Renal cortical epithelial cell (primary cell): ENCODE measurements around the gene BRI3. TPM values are rescaled to one million over a fixed set of nuclear protein-coding genes. Genes with fewer than 3 reads are reported as not detected.

ENCODE experiments used
- DNase-seq: peaks from one replicate; pipeline ENCODE4 v3.0.0-alpha.2; 2011; ENCODE audit warnings: low read depth
- total RNA-seq: library from RNA; depleted of rRNA; stranded (reverse); fragments of >200 nt; gene quantifications from 2 replicates; pipeline ENCODE4 v1.2.3, GENCODE V29; 2014

Gene BRI3
- total RNA-seq, 1 donor from 2014 or later: 30.8 TPM

DNA sequence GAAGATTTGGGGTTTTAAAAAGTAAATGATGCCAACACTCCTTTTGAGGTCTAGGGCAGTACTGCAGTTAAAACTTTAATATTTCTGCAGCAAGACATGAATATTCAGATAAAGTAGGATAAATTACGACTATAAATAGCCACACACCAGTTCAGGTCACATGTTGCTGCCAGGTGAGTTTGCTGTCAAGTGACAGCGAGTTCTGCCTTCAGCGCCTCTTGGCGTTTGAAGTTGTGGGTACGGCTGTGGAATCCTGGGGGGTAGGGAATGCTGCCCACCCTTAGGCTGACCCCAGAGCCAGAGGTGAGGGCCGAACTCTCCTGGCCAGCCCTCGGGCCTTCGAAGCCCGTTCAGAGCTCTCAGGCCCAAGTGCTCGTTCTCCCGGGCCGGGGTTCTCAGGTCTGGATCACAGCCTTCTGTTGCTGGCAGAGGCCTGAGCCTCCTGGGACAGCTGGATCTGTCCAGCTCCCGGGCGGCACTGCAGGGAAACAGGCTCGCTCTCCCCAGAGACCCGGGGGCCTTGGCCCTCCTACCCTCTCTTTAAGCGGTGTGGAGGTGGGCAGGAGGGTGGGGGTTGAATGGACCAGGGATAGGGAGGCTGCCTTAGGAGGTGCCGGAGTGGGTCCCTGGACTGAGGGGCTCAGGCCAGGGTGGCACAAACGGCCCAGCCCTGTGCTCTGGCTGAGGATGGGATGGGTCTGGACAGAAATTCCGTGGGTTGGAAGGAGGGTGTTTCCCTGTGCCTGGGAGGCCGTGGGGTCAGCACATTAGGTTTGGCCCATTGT lies 5.4 kb downstream of the BRI3 start:
- DNase-seq: peak; percentile 33

GRCh38 chr7:98287486-98287959 lies 6.0 kb downstream of the BRI3 start:
- no peak for DNase-seq

DNA sequence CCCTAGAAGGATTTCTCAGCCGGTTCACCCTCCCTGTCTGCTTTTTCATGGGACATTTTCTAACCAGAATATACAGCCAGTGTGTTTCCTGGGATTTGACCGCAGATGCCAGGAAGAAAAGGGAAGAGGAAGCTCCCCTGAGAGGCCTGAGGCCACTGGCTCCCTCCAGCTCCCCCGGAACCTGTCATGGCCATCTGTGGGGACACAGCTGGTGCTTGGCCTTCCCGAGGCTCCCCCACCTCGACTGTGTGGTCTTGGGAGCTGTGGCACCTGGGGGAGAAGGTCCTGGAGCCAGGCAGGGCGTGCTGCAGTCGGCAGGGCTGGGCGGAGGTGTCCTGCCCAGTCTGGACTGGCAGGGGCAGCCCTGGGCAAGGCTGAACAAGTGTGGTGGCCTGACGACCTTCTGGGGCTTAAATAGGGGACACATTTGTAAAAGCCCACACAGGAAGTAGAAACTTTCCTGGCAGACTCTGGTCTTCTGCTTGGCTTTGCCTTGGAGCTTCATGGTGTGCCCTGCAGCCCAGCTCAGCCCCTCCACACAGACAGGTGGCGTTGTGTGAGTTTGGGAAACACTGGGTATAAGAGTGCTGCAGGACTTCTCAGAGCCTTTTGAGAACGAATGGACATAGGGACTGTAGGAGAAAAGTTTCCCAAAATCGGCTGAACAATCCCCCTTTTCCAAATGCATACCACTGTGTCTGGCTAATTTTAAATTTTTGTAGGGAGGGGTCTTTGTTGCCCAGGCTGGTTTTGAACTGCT lies 6.8 kb downstream of the BRI3 start:
- DNase-seq: no peak

- no peak for DNase-seq
Measured at GRCh38 chr7:98289333-98289875, 7.9 kb downstream of the BRI3 start.

GRCh38 chr7:98291717-98292116 lies 10.2 kb downstream of the BRI3 start:
- DNase-seq: no peak

DNA sequence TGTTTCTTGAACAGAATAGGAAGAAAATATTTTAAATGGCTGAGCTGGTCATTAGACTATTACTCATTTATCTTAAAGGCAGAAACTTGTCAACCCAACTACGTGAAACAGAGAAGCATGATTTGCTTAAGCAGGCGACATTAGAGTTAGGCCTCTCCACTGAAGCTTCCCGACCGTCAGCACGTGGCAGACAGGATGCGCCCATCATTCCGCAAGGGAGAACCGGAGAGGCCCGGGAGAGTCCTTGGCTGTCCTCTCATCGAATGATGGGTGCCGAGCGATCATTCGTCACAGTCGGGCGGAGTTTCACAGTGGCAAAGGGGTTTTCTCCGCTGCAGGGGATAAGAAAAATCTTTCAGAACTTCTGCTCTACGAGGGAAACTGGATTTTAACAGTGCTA lies 11.8 kb downstream of the BRI3 start:
- DNase-seq: no peak

DNA sequence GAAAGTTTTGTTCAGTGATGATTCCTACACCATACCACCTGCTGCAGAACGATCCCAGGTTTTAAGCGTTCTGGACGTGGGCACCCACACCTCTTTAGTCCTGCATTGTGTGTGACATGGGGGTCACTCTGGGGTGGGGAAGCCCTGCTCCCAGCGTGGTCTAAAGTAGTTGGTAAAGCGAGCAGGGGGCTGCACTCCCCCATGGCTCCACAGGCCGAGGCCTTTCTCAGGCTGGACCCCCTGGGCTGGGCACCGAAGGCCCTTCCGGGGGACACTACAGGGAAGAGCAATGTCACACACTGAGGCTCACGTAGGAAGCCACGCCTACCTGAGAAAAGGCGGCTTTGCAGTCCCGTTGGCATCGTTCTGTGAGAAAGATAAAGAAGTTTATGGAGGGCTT lies 12.3 kb downstream of the BRI3 start:
- DNase-seq: no peak

GRCh38 chr7:98294326-98294725 lies 12.8 kb downstream of the BRI3 start:
- DNase-seq: no peak

DNA sequence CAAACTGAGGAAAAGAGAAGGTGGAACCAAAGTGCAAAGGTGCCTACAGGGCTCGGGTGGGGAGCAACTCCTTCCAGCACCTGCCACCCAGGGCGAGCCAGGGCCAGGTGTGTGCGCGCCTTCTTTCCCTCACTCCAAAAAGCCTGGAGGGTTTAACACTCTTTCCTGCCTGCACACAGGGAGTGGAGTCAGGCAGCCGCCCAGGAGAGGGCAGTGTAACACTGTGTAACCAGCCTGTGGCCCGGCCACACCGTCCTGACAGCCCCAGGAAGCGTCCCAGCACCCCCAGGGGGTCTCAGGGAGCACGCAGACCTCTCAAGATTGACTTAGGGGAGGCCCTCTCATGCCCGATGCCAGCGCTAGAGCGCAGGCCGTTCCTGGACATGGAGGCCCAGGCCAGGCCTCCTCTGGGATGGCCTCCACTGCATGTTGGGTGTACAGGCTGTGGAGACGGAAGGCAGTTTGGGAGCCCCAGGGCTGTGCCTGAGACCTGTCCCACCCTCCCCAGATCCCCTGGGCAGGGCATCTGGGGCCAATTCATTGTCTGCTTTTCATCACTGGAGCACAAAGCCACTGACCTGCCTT lies 13.4 kb downstream of the BRI3 start:
- DNase-seq: peak; percentile 21

DNA sequence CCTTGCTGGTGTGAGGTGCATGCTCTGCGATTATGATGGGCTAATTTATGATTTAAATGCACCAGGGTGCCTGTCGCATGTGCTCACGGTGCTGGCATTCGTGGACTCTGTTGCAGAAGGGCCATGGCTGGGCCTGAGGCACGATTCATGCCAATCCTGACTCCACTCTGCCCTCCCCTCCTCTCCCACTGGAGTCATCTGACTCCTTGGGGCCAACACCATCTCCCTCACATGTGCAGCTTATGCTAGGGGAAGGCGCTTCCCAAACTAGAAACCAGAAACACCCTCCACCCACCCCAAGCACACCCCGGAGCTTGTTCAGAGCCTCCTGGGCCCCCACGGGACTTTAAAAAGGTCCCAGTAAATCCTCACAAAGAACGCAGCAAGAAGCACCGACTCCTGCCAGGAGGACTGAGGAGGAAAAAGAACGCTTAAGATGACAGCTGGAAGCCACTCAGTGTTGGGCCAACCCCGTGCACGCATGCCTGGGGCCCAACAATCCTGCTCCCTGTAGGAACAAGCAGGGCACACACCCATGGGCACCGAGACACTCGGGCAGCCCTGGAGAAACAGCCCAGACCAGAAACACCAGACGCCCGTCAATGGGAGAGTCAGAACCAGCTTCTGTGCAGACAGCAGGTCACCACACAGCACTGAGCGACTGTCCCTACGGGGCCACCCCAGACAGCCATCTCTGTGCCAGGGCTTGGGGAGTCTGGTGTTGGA lies 14.1 kb downstream of the BRI3 start:
- no peak for DNase-seq

DNA sequence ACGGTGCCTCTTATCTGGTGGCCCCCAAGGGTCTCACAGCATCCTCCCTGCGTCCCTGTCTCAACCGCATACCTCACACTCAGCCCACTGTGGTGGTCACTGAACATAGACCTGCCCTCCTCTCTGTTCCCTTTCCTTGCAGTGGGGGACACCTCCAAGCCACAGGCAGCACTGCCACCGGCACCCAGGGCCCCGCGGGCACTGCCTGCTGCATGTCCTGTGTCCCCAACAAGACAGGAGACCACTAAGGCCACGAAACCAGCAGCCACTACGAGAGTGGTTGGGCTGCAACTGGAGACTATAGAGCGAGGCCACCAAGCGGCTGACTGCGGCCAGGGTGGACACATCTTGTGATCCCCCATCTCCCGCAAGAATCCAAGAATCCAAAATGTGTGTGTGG lies 15.3 kb downstream of the BRI3 start:
- no peak for DNase-seq

GRCh38 chr7:98297626-98298286 lies 16.3 kb downstream of the BRI3 start:
- DNase-seq: no peak

DNA sequence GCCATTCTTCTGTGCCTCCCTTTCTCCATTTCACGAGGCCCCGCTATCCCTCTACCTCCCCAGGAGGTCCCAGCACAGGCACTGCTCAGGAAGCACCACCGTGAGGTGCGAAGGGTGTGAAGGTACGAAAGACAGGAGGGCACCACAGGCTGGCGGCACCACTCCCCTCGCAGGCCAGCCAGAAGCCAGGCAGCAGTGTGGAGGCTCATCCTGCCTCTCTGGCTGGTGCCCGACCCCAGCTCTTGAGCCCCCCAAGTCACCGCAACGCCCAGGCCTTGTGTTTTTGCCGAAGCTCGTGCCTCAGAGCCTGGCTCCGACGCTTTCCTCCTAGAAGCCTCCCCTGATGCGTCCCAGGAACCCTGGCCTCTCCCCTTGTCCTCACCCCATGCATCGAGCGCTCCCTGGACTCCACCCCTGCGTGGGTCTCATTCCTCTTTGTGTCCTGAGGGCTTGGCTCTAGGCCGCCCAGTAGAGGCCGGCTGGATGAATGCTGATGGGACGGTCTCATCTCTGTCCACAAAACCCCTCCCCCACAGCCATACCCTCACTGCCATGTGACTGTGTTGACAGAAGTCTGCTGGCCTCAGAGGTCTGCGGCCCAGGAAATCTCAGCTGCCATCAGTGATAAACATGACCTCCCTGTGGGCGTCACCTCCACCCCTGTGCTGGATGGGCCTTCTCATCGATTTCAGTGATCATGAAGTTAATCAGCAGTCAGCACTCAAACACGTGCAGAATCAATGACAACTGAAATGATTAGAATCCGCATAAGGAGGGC lies 19.3 kb downstream of the BRI3 start:
- no peak for DNase-seq

DNA sequence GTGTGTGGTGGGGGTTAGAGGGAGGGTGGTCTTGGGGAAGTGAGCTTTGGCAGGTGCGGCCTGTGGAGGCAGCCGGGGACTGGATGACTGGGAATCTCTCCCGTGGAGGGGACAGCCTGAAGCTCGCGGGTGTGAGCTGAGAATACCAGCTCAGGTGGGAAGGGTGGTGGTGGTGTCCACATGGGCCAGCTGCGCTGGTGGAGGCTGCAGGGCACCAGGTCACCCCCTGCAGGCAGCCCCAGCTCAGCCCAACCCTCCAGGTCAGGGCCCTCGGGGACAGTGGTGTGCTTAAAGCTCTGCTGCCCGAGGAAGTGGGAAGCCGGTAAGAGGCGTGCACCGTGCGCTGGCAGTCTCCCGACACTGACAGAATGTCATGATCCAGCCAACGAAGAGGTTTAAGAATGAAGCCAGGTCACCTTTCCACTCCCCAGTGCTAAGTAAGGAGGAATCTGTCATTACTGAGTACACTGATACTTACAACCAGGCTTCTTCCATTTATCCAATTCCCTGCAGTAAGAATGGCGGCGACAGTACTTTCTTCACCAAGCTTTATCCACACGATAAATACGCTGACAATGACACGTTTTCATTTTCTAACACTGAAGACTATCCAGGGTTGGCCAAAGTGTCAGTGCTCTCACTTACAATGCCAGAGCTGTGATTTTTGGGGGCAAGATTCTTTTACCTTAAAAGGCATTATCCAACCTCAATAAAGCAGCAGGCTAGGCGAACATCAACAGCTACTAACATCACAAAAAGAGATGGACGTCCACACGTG lies 20.4 kb downstream of the BRI3 start:
- DNase-seq: no peak

- DNase-seq: no peak
Measured at GRCh38 chr7:98303176-98303865, 21.8 kb downstream of the BRI3 start.

DNA sequence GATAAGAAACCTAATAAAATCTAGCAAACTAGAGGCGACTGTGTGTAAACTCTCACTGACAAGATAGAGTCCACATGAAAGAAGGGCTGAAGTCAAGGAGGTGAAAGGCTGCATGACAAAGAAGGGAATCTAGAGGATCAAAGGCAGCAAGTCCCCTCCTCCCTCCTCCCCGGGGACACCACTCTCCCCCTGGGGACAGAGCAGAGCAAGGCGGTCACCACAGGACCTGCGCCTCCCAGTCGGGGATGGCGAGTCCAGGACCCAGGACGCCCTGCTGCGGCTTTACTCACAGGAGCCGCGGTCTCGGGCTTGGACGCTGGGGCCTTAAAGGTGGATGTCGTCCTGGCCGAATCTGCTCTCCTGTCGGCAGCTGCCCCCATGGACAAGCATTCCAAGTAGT lies 22.4 kb downstream of the BRI3 start:
- no peak for DNase-seq

DNA sequence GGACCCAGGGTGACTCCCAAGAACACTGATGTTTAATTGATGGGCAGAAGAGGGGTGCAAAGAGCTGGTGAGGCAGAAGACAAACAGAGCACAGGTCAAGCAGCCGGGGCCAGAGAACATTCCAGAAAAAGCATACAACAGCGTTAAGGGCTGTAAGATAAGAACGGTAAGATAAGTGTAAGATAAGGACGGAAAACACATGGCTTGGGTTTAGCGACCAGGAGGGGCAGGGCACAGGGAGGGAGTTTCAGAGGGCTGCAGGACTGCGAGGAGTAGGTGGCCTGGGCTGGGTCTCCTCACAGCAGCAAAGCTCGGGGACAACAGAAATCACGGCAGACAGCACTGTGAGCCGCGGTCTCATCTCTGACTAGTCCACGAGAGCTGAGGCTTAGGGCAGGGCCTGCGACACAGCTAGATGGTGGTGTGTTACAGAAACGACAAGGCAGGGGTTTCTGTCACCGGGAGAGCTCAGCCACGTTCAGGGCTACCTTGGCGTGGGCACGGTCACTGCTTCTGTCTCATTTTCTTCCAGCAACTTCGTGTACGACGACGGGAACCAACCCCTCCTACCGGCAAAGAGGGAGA lies 24.6 kb downstream of the BRI3 start:
- no peak for DNase-seq

- no peak for DNase-seq
Measured at GRCh38 chr7:98307971-98308466, 26.5 kb downstream of the BRI3 start.

DNA sequence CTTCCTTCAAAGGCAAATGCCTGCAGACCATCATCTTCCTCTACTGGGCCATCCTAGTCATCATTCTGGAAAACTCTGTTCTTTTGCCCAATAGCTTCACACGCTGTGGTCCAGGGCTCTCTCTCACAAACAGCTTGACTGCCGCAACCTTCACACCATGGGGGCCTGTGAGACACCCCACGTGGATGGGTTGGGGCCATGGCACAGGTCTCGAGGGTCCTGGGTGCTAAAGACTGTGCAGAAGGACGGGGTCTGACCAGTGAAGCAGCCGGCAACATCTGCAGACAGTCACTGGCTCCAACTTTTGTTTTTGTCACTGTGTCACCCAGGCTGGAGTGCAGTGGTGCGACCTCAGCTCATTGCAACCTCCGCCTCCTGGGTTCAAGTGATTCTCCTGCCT lies 28.1 kb downstream of the BRI3 start:
- no peak for DNase-seq
